SK-N-DZ (cell line): ENCODE data around the gene CSRP2.
A peak's percentile ranks its signal among the peaks of the same experiment; 100 is the strongest.

ENCODE experiments used
- DNase-seq: peaks from one replicate; pipeline ENCODE4 v3.0.0-alpha.2; 2015; ENCODE audit warnings: low spot score

CSRP2 gene

GRCh38 chr12:76863837-76864236 lies 15.0 kb downstream of the CSRP2 start:
- DNase-seq = no peak

GRCh38 chr12:76863005-76863670 lies 15.7 kb downstream of the CSRP2 start:
- no peak for DNase-seq

GRCh38 chr12:76860256-76860655 lies 18.6 kb downstream of the CSRP2 start:
- no peak for DNase-seq

GRCh38 chr12:76859611-76860010 lies 19.2 kb downstream of the CSRP2 start:
- DNase-seq = no peak

- DNase-seq = no peak
These were observed 22.7 kb downstream of the CSRP2 start for GRCh38 chr12:76856018-76856644.

GRCh38 chr12:76855271-76855670 lies 23.5 kb downstream of the CSRP2 start:
- DNase-seq = no peak

- no peak for DNase-seq
These were observed 26.7 kb downstream of the CSRP2 start for GRCh38 chr12:76852106-76852505.

GRCh38 chr12:76848132-76848531 lies 30.7 kb downstream of the CSRP2 start:
- DNase-seq = no peak

- DNase-seq = no peak
These were observed 31.6 kb downstream of the CSRP2 start for GRCh38 chr12:76847260-76847659.

GRCh38 chr12:76836633-76837032 lies 42.2 kb downstream of the CSRP2 start:
- DNase-seq = no peak

- DNase-seq = no peak
These were observed 48.4 kb downstream of the CSRP2 start for GRCh38 chr12:76830436-76830835.

GRCh38 chr12:76820888-76821482 lies 57.8 kb downstream of the CSRP2 start:
- peak; percentile 9 for DNase-seq

GRCh38 chr12:76813972-76814371 lies 64.8 kb downstream of the CSRP2 start:
- DNase-seq = no peak

- no peak for DNase-seq
These were observed 65.6 kb downstream of the CSRP2 start for GRCh38 chr12:76813265-76813664.

- no peak for DNase-seq
These were observed 66.8 kb downstream of the CSRP2 start for GRCh38 chr12:76811976-76812375.

- DNase-seq = no peak
These were observed 68.0 kb downstream of the CSRP2 start for GRCh38 chr12:76810671-76811419.
